NCI-H82 treated with DMSO at 0.1 percent for 48 hours (cell line): ENCODE measurements around the gene STK25.
"Not testable (repeated sequence)": the region's sequence is repeated elsewhere in the genome, so short reads cannot be mapped to it uniquely, and the experiment has no call there.

Experiments used
- DNase-seq: peaks from one replicate; lab custom pipeline; 2025; ENCODE audit not compliant: unreplicated experiment; lab: John Stamatoyannopoulos, UW

Gene STK25

DNA sequence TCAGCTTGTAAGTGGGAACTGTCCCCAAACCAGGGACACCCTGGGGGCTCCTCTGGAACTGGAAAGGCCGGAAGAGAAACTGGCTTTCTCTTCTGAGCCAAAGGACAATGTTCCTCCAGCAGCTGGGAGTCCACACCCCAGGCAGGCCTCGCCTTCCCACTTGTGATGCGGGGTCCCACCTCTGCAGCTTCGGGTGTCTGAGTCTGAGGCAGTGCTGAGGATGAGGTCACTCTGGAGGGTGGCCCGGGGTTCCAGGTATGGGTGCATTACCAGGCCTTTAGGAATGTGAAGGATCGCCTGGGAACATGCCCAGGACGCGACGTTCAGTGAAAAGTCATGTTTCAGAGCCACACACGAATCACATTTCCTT is 32.0 kb upstream of the STK25 start:
- no peak for DNase-seq

- no peak for DNase-seq
Observed at GRCh38 chr2:241539616-241540374, 31.4 kb upstream of the STK25 start.

- no peak for DNase-seq
Observed at GRCh38 chr2:241538838-241539615, 30.6 kb upstream of the STK25 start.

GRCh38 chr2:241535871-241536655 is 27.7 kb upstream of the STK25 start:
- DNase-seq, result no peak

- no peak for DNase-seq
Observed at GRCh38 chr2:241534701-241535375, 26.5 kb upstream of the STK25 start.

GRCh38 chr2:241534293-241534692 is 25.9 kb upstream of the STK25 start:
- DNase-seq, result no peak

- no peak for DNase-seq
Observed at GRCh38 chr2:241532733-241533601, 24.6 kb upstream of the STK25 start.

DNA sequence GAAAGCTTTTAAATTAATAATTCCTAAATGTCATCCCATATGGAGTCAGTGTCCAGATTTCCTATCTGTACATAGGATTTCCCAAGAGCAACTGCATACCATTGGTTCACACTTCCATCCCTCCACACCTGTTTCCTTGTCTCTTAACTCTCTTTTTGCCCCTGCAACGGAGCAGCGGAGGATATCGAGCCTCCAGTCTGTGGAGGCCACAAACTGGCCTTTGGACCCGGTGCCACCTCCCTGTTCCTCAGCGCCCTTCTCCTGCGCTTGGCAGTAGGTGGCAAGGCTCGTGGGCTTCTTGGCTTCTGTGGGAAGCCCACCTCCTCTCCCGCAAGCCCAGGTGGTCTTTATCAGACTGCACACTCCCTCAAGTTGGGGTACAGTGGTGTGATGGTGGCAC is 23.8 kb upstream of the STK25 start:
- no peak for DNase-seq

- no peak for DNase-seq
Observed at GRCh38 chr2:241531161-241531722, 22.9 kb upstream of the STK25 start.

GRCh38 chr2:241530571-241530970 is 22.2 kb upstream of the STK25 start:
- no peak for DNase-seq

DNA sequence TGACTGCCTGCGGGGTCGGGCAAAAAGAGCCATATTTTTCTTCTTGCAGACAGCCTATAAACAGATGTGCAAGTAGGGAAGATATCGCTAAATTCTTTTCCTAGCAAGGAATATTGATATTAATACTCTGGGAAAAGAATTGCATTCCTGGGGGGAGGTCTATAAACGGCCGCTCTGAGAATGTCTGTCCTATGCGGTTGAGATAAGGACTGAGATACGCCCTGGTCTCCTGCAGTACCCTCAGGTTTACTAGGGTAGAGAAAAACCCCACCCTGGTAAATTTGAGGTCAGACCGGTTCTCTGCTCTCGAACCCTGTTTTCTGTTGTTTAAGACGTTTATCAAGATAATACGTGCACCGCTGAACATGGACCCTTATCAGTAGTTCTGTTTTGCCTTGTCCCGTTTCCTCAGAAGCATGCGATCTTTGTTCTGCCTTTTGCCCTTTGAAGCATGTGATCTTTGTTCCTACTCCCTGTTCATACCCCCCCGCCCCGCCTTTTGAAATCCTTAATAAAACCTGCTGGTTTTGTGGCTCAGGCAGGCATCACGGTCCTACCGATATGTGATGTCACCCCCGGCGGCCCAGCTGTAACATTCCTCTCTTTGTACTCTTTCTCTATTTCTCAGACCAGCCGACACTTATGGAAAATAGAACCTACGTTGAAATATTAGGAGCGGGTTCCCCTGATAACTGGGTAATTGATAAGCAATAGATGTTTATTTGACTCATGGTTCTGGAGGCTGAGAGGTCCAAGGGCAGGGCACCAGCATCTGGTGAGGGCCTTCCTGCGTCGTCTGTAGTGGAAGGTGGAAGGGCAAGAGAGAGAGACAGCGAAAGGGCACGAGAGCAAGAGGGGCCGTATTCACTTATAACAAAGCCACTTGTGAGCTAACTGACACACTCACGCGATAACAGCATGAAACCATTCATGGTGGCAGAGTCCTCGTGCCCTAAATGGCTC is 17.7 kb upstream of the STK25 start:
- DNase-seq, result not testable (repeated sequence)

DNA sequence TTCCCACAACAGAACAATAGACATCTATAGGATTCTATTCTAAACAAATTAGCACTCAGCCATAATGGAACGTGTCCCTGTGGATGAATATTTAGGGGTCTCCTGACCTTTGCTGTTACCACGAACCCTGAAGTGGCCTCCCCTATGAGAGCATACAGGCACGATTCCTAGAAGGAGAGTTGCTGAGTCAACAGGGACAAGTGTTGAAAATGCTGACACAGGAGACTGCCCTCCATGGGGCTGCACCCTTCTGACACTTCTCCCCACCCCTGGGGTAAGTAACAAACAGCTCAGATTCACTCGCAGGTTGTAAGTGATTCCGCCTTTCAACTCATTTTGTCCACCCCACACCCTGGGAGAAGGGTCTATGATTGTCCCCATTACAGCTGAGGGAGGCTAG is 14.1 kb upstream of the STK25 start:
- DNase-seq, result no peak

GRCh38 chr2:241519669-241520068 is 11.3 kb upstream of the STK25 start:
- no peak for DNase-seq

GRCh38 chr2:241517297-241517696 is 8.9 kb upstream of the STK25 start:
- DNase-seq, result no peak

- no peak for DNase-seq
Observed at GRCh38 chr2:241516520-241516965, 8.2 kb upstream of the STK25 start.

GRCh38 chr2:241514986-241515737 is 6.8 kb upstream of the STK25 start:
- no peak for DNase-seq

GRCh38 chr2:241514553-241514952 is 6.2 kb upstream of the STK25 start:
- no peak for DNase-seq
